ENCODE measurements around the gene DOCK9. TPM values are rescaled to one million over a fixed set of nuclear protein-coding genes. Genes with fewer than 3 reads are reported as not detected.

Gene DOCK9
- polyA plus RNA-seq (2011; rRNA removed) (14.5 and 17.1 TPM in 2 replicates), polyA minus RNA-seq (2011; rRNA and poly(A)+ RNA removed) (13.7 and 15.4 TPM in 2 replicates)

- no peak for DNase-seq (ENCODE audit: low read depth)
- CTCF ChIA-PET = interaction anchor here (1.0 to 1.4 kb wide), 4 partner anchors 12 to 43 kb away, joined by 3 to 4 read pairs (median 4); no protein-coding TSS in a partner anchor
- no peak for TF ChIP-seq CTCF (IDR thresholded peaks at IDR 0.05; ENCODE audit: insufficient read depth, low read depth, low read length)
- Histone ChIP-seq H3K4me3 (ENCODE audit: low read depth, low read length) (peak within 1 kb of the TSS; percentile 35), H3K27me3 (ENCODE audit: control insufficient read depth, insufficient read depth, low read length) (no peaks in the 10 kb centered on the region), H3K36me3 (ENCODE audit: control insufficient read depth, insufficient read depth, low read length) (no peaks in the 10 kb centered on the region)
- POLR2A ChIA-PET = no interaction called here
Measured at GRCh38 chr13:98977568-98978265, at the start of gene DOCK9. TSS of gene DOCK9 (minus strand) at chr13:98978064. CDS start at chr13:98977909, 155 bp downstream.

- Histone ChIP-seq H3K27me3 (ENCODE audit: control insufficient read depth, insufficient read depth, low read length) (no peaks in the 10 kb centered on the region), H3K36me3 (ENCODE audit: control insufficient read depth, insufficient read depth, low read length) (no peaks in the 10 kb centered on the region), H3K4me3 (ENCODE audit: low read depth, low read length) (no peak overlapping the region)
- DNase-seq (ENCODE audit: low read depth) = no peak
- ChIA-PET CTCF (interaction anchor here (2.1 kb wide), 1 partner anchor 187 kb away, joined by 5 read pairs; no protein-coding TSS in a partner anchor), POLR2A (no interaction called here)
- TF ChIP-seq CTCF (IDR thresholded peaks at IDR 0.05; ENCODE audit: insufficient read depth, low read depth, low read length) = no peak
Measured at GRCh38 chr13:99027260-99027659, 49.4 kb upstream of the DOCK9 start.

- Histone ChIP-seq H3K36me3 (ENCODE audit: control insufficient read depth, insufficient read depth, low read length) (no peaks in the 10 kb centered on the region), H3K27me3 (ENCODE audit: control insufficient read depth, insufficient read depth, low read length) (no peaks in the 10 kb centered on the region), H3K4me3 (ENCODE audit: low read depth, low read length) (no peak overlapping the region)
- DNase-seq (ENCODE audit: low read depth) = no peak
- CTCF ChIA-PET = interaction anchor here (2.7 kb wide), 1 partner anchor 11 kb away, joined by 12 read pairs; no protein-coding TSS in a partner anchor
- no peak for TF ChIP-seq CTCF (IDR thresholded peaks at IDR 0.05; ENCODE audit: insufficient read depth, low read depth, low read length)
- POLR2A ChIA-PET = no interaction called here
Measured at GRCh38 chr13:99022941-99023340, 45.1 kb upstream of the DOCK9 start.

GRCh38 chr13:99018418-99019180, 40.7 kb upstream of the DOCK9 start:
- CTCF ChIA-PET = no interaction called here

More at GRCh38 chr13:99018418-99019180, 40.7 kb upstream of the DOCK9 start:
- POLR2A ChIA-PET = no interaction called here
- Histone ChIP-seq H3K4me3 (ENCODE audit: low read depth, low read length) (no peak overlapping the region), H3K36me3 (ENCODE audit: control insufficient read depth, insufficient read depth, low read length) (no peaks in the 10 kb centered on the region), H3K27me3 (ENCODE audit: control insufficient read depth, insufficient read depth, low read length) (no peaks in the 10 kb centered on the region)
- no peak for TF ChIP-seq CTCF (IDR thresholded peaks at IDR 0.05; ENCODE audit: insufficient read depth, low read depth, low read length)
- DNase-seq (ENCODE audit: low read depth) = peak; percentile 50

All from BJ (cell line).